GM23338 (cell line): Measurements from ENCODE around the gene BTBD19.
A peak's percentile ranks its signal among the peaks of the same experiment; 100 is the strongest.

Source experiments
- TF ChIP-seq, protein P1 (sequence below): IDR thresholded peaks from 2 replicates; pipeline ENCODE4 v1.6.1; 2016; ENCODE audit warnings: antibody characterized with exemption
- TF ChIP-seq, protein P2 (sequence below): IDR thresholded peaks from one replicate; pipeline ENCODE4 v1.6.1; 2018; ENCODE audit warnings: antibody characterized with exemption; ENCODE audit not compliant: unreplicated experiment
- TF ChIP-seq, protein P3 (sequence below), 2 experiments: fragments of 200-600 bp in 1 of 2; sonication (generic) in 1 of 2; conservative IDR thresholded peaks; 2 replicates each; pipeline versions ENCODE4 v1.5.1 to v1.6.1; 2016 to 2017; ENCODE audit warnings: antibody characterized with exemption in 2 of 2, low read depth in 2 of 2, mild to moderate bottlenecking in 2 of 2, moderate library complexity in 1 of 2
- TF ChIP-seq, protein P4 (sequence below): fragments of 250-450 bp; sonication (Bioruptor Pico); IDR thresholded peaks from 2 replicates; pipeline ENCODE4 v1.5.0; 2020; ENCODE audit warnings: mild to moderate bottlenecking, moderate library complexity

DNA sequence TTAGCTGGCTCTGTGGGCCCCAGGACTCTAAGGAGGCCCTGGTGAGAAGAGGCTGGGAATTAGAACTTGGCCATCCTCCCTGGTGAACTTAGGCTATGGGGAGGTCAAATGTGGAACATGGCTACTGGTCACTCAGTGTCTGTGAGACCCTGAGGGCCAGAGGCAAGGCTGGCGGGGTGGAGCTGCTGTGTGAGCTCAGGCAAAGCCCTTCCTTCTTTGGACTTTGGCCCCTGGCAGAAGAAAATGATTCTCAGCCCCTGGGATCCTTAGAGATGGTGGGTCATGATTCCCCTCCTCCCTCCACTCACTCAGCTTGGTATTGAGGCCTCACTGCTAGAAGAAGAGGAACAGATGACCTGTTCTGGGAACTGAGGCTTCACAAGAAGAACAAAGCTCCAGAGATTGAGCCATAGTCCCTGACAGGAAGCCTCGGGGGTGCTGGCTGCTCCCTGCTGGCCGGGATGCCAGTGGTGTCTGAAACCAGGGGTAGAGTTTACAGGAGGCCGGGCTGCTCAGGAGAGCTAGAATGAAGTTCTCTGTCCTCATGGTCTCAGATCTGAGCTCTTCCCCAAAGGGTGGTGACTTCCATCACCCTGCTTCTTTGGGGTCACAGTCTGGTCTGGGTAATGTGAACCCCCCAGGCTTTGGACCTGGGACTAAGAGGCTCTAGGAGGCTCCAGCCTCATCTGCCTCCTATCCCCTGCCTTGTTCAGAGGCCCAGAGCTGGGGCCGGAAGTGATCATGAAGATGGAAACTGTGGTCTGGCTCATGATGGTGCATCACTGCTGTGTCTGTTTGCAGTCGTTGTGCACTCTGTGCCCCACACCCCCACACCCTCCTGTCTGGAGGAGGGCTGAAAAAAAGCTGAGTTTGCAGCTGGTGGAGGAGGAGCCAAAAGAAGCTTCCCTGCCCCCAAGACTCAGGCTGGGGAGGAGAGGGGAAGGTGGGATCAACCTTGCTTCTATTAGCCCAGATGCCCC, 905 bp downstream of the BTBD19 start:
- TF ChIP-seq, protein P1, sequence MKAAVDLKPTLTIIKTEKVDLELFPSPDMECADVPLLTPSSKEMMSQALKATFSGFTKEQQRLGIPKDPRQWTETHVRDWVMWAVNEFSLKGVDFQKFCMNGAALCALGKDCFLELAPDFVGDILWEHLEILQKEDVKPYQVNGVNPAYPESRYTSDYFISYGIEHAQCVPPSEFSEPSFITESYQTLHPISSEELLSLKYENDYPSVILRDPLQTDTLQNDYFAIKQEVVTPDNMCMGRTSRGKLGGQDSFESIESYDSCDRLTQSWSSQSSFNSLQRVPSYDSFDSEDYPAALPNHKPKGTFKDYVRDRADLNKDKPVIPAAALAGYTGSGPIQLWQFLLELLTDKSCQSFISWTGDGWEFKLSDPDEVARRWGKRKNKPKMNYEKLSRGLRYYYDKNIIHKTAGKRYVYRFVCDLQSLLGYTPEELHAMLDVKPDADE, result no peak
- TF ChIP-seq, protein P2, sequence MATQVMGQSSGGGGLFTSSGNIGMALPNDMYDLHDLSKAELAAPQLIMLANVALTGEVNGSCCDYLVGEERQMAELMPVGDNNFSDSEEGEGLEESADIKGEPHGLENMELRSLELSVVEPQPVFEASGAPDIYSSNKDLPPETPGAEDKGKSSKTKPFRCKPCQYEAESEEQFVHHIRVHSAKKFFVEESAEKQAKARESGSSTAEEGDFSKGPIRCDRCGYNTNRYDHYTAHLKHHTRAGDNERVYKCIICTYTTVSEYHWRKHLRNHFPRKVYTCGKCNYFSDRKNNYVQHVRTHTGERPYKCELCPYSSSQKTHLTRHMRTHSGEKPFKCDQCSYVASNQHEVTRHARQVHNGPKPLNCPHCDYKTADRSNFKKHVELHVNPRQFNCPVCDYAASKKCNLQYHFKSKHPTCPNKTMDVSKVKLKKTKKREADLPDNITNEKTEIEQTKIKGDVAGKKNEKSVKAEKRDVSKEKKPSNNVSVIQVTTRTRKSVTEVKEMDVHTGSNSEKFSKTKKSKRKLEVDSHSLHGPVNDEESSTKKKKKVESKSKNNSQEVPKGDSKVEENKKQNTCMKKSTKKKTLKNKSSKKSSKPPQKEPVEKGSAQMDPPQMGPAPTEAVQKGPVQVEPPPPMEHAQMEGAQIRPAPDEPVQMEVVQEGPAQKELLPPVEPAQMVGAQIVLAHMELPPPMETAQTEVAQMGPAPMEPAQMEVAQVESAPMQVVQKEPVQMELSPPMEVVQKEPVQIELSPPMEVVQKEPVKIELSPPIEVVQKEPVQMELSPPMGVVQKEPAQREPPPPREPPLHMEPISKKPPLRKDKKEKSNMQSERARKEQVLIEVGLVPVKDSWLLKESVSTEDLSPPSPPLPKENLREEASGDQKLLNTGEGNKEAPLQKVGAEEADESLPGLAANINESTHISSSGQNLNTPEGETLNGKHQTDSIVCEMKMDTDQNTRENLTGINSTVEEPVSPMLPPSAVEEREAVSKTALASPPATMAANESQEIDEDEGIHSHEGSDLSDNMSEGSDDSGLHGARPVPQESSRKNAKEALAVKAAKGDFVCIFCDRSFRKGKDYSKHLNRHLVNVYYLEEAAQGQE, result no peak
- TF ChIP-seq, protein P3, sequence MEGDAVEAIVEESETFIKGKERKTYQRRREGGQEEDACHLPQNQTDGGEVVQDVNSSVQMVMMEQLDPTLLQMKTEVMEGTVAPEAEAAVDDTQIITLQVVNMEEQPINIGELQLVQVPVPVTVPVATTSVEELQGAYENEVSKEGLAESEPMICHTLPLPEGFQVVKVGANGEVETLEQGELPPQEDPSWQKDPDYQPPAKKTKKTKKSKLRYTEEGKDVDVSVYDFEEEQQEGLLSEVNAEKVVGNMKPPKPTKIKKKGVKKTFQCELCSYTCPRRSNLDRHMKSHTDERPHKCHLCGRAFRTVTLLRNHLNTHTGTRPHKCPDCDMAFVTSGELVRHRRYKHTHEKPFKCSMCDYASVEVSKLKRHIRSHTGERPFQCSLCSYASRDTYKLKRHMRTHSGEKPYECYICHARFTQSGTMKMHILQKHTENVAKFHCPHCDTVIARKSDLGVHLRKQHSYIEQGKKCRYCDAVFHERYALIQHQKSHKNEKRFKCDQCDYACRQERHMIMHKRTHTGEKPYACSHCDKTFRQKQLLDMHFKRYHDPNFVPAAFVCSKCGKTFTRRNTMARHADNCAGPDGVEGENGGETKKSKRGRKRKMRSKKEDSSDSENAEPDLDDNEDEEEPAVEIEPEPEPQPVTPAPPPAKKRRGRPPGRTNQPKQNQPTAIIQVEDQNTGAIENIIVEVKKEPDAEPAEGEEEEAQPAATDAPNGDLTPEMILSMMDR (conservative IDR thresholded peaks at IDR 0.05; ENCODE audit: low read depth in 2 of 2), result 0 out of 4 replicates have a peak, but pooled peaks of 1 of the 2 experiments have one; percentile 1
- TF ChIP-seq, protein P4, sequence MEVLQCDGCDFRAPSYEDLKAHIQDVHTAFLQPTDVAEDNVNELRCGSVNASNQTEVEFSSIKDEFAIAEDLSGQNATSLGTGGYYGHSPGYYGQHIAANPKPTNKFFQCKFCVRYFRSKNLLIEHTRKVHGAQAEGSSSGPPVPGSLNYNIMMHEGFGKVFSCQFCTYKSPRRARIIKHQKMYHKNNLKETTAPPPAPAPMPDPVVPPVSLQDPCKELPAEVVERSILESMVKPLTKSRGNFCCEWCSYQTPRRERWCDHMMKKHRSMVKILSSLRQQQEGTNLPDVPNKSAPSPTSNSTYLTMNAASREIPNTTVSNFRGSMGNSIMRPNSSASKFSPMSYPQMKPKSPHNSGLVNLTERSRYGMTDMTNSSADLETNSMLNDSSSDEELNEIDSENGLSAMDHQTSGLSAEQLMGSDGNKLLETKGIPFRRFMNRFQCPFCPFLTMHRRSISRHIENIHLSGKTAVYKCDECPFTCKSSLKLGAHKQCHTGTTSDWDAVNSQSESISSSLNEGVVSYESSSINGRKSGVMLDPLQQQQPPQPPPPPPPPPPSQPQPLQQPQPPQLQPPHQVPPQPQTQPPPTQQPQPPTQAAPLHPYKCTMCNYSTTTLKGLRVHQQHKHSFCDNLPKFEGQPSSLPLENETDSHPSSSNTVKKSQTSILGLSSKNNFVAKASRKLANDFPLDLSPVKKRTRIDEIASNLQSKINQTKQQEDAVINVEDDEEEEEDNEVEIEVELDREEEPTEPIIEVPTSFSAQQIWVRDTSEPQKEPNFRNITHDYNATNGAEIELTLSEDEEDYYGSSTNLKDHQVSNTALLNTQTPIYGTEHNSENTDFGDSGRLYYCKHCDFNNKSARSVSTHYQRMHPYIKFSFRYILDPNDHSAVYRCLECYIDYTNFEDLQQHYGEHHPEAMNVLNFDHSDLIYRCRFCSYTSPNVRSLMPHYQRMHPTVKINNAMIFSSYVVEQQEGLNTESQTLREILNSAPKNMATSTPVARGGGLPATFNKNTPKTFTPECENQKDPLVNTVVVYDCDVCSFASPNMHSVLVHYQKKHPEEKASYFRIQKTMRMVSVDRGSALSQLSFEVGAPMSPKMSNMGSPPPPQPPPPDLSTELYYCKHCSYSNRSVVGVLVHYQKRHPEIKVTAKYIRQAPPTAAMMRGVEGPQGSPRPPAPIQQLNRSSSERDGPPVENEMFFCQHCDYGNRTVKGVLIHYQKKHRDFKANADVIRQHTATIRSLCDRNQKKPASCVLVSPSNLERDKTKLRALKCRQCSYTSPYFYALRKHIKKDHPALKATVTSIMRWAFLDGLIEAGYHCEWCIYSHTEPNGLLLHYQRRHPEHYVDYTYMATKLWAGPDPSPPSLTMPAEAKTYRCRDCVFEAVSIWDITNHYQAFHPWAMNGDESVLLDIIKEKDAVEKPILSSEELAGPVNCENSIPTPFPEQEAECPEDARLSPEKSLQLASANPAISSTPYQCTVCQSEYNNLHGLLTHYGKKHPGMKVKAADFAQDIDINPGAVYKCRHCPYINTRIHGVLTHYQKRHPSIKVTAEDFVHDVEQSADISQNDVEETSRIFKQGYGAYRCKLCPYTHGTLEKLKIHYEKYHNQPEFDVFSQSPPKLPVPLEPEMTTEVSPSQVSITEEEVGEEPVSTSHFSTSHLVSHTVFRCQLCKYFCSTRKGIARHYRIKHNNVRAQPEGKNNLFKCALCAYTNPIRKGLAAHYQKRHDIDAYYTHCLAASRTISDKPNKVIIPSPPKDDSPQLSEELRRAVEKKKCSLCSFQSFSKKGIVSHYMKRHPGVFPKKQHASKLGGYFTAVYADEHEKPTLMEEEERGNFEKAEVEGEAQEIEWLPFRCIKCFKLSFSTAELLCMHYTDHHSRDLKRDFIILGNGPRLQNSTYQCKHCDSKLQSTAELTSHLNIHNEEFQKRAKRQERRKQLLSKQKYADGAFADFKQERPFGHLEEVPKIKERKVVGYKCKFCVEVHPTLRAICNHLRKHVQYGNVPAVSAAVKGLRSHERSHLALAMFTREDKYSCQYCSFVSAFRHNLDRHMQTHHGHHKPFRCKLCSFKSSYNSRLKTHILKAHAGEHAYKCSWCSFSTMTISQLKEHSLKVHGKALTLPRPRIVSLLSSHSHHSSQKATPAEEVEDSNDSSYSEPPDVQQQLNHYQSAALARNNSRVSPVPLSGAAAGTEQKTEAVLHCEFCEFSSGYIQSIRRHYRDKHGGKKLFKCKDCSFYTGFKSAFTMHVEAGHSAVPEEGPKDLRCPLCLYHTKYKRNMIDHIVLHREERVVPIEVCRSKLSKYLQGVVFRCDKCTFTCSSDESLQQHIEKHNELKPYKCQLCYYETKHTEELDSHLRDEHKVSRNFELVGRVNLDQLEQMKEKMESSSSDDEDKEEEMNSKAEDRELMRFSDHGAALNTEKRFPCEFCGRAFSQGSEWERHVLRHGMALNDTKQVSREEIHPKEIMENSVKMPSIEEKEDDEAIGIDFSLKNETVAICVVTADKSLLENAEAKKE (CRISPR knock-in tag), result no peak
